ENCODE results near the gene MMP24OS. TPM values are rescaled to one million over a fixed set of nuclear protein-coding genes. Genes with fewer than 3 reads are reported as not detected.

MMP24OS gene
- total RNA-seq, 1 donor from 2014 or later, result 59.1 TPM

- no peak for DNase-seq (ENCODE audit: low spot score, unreplicated experiment)
- Mint-ChIP-seq H3K27ac (no peak overlapping the region), H3K27me3 (no peaks in the 10 kb centered on the region), H3K36me3 (ENCODE audit: insufficient read depth) (no peaks in the 10 kb centered on the region), H3K9me3 (ENCODE audit: low read depth) (peaks cover 4% of the 10 kb centered on the region), H3K4me1 (ENCODE audit: low read depth) (peaks cover 4% of the 10 kb centered on the region), H3K4me3 (ENCODE audit: low read depth) (no peak overlapping the region)
- TF ChIP-seq CTCF (IDR thresholded peaks at IDR 0.05; ENCODE audit: unreplicated experiment), result no peak
Observed at GRCh38 chr20:35246723-35247122, 31.2 kb downstream of the MMP24OS start.

- H3K9me3 Mint-ChIP-seq (ENCODE audit: low read depth), result peaks cover 4% of the 10 kb centered on the region
- H3K36me3 Mint-ChIP-seq (ENCODE audit: insufficient read depth), result no peaks in the 10 kb centered on the region
- no peak for DNase-seq (ENCODE audit: low spot score, unreplicated experiment)
- no peaks in the 10 kb centered on the region for H3K27me3 Mint-ChIP-seq
- H3K4me3 Mint-ChIP-seq (ENCODE audit: low read depth), result no peak overlapping the region
- H3K27ac Mint-ChIP-seq, result no peak overlapping the region
- H3K4me1 Mint-ChIP-seq (ENCODE audit: low read depth), result no peaks in the 10 kb centered on the region
- TF ChIP-seq CTCF (IDR thresholded peaks at IDR 0.05; ENCODE audit: unreplicated experiment), result no peak
Observed at GRCh38 chr20:35243986-35244385, 33.9 kb downstream of the MMP24OS start.

- no peak for TF ChIP-seq CTCF (IDR thresholded peaks at IDR 0.05; ENCODE audit: unreplicated experiment)
- H3K27ac Mint-ChIP-seq, result no peak overlapping the region
- no peak for DNase-seq (ENCODE audit: low spot score, unreplicated experiment)
- peaks cover 6% of the 10 kb centered on the region for H3K9me3 Mint-ChIP-seq (ENCODE audit: low read depth)
- H3K4me3 Mint-ChIP-seq (ENCODE audit: low read depth), result no peak overlapping the region
- no peaks in the 10 kb centered on the region for H3K36me3 Mint-ChIP-seq (ENCODE audit: insufficient read depth)
- no peaks in the 10 kb centered on the region for H3K4me1 Mint-ChIP-seq (ENCODE audit: low read depth)
- H3K27me3 Mint-ChIP-seq, result no peaks in the 10 kb centered on the region
Observed at GRCh38 chr20:35243317-35243716, 34.6 kb downstream of the MMP24OS start.

GRCh38 chr20:35240811-35241293 is 37.1 kb downstream of the MMP24OS start:
- no peak overlapping the region for H3K4me3 Mint-ChIP-seq (ENCODE audit: low read depth)
- no peak for TF ChIP-seq CTCF (IDR thresholded peaks at IDR 0.05; ENCODE audit: unreplicated experiment)
- H3K27me3 Mint-ChIP-seq, result no peaks in the 10 kb centered on the region
- H3K36me3 Mint-ChIP-seq (ENCODE audit: insufficient read depth), result peaks cover 3% of the 10 kb centered on the region
- peaks cover 6% of the 10 kb centered on the region for H3K9me3 Mint-ChIP-seq (ENCODE audit: low read depth)
- H3K4me1 Mint-ChIP-seq (ENCODE audit: low read depth), result no peaks in the 10 kb centered on the region
- no peak for DNase-seq (ENCODE audit: low spot score, unreplicated experiment)
- H3K27ac Mint-ChIP-seq, result no peak overlapping the region

GRCh38 chr20:35240083-35240810 is 37.7 kb downstream of the MMP24OS start:
- TF ChIP-seq CTCF (IDR thresholded peaks at IDR 0.05; ENCODE audit: unreplicated experiment), result no peak
- Mint-ChIP-seq H3K9me3 (ENCODE audit: low read depth) (peaks cover 6% of the 10 kb centered on the region), H3K4me1 (ENCODE audit: low read depth) (no peaks in the 10 kb centered on the region), H3K27me3 (no peaks in the 10 kb centered on the region), H3K4me3 (ENCODE audit: low read depth) (no peak overlapping the region), H3K36me3 (ENCODE audit: insufficient read depth) (peaks cover 3% of the 10 kb centered on the region), H3K27ac (no peak overlapping the region)
- no peak for DNase-seq (ENCODE audit: low spot score, unreplicated experiment)
